ENCODE results near the gene SMARCB1. TPM values are rescaled to one million over a fixed set of nuclear protein-coding genes. Genes with fewer than 3 reads are reported as not detected.

Gene SMARCB1
- total and polyA plus RNA-seq, 2 donors (not counting 1 experiment from before 2014, with no cell fraction given): 179 to 190 TPM

GRCh38 chr22:23826510-23827350, 40.0 kb downstream of the SMARCB1 start:
- Mint-ChIP-seq H3K27me3 (no peaks in the 10 kb centered on the region), H3K4me3 (no peak overlapping the region), H3K9me3 (ENCODE audit: insufficient read depth) (no peaks in the 10 kb centered on the region), H3K27ac (peak overlapping the region; percentile 65), H3K4me1 (peaks cover 46% of the 10 kb centered on the region)
- no peak for ATAC-seq (ENCODE audit: low read depth)
- Histone ChIP-seq H3K4me1 (ENCODE audit: control insufficient read depth in 2 of 2, insufficient read depth in 2 of 2, low read length in 2 of 2) (peaks cover 6 to 20% of the 10 kb centered on the region in 2 donors), H2AFZ (ENCODE audit: insufficient read depth, low read depth, low read length, poor library complexity, severe bottlenecking) (no peak overlapping the region), H3K4me2 (replicated peaks; ENCODE audit: low read depth, low read length, poor library complexity, severe bottlenecking) (no peak overlapping the region), H3K9ac (ENCODE audit: low read length) (no peak overlapping the region), H3K9me3 (ENCODE audit: control extremely low read depth in 1 of 3, control insufficient read depth in 2 of 3, insufficient read depth in 1 of 3, low read length in 2 of 3) (no peaks in the 10 kb centered on the region), H3K4me3 (ENCODE audit: control extremely low read depth in 1 of 5, extremely low read depth in 1 of 5, insufficient read depth in 1 of 5, low read depth in 2 of 5, low read length in 4 of 5) (no peak overlapping the region), H3K27me3 (replicated peaks in 1 of 4; ENCODE audit: control extremely low read depth in 1 of 4, control insufficient read depth in 3 of 4, insufficient read depth in 4 of 4, low read length in 3 of 4) (no peaks in the 10 kb centered on the region), H3K27ac (ENCODE audit: low read length in 2 of 2) (no peak overlapping the region), H3K36me3 (replicated peaks in 1 of 2; ENCODE audit: control extremely low read depth in 1 of 2, control insufficient read depth in 1 of 2, extremely low read depth in 1 of 2, insufficient read depth in 2 of 2, low read length in 1 of 2) (peaks cover 2 to 87% of the 10 kb centered on the region in 2 experiments), H3K79me2 (ENCODE audit: control insufficient read depth, insufficient read depth, low read length) (peaks cover 72% of the 10 kb centered on the region), H4K20me1 (ENCODE audit: control insufficient read depth, insufficient read depth, low read length, poor library complexity, severe bottlenecking) (peaks cover 68% of the 10 kb centered on the region)
- no peak for DNase-seq
- 88% methylated on average over 14 of the region's 15 CpGs for WGBS (ENCODE audit: insufficient coverage)
- CTCF ChIA-PET: interaction anchor here (0.7 to 0.8 kb wide), 2 partner anchors 8 to 10 kb away, joined by 4 read pairs; no protein-coding TSS in a partner anchor
- intact Hi-C loops (cut with micrococcal nuclease): no loop called here
- POLR2A ChIA-PET: interaction anchor here (0.7 to 1.7 kb wide), 3 partner anchors 8 to 24 kb away, joined by 3 to 5 read pairs (median 4); partner anchors contain the start of gene DERL3
- TF ChIP-seq CTCF (IDR thresholded peaks at IDR 0.05): no peak
- TF ChIP-seq EZH2 (IDR thresholded peaks at IDR 0.05; ENCODE audit: borderline replicate concordance, insufficient read depth, low read depth, low read length, poor library complexity, severe bottlenecking): no peak
